H9 (cell line): Measurements from ENCODE around the gene PTTG1IP. TPM values are rescaled to one million over a fixed set of nuclear protein-coding genes. Genes with fewer than 3 reads are reported as not detected.

Source experiments
- DNase-seq: peaks from one replicate; pipeline ENCODE4 v3.0.0-alpha.2; 2017
- H2AFZ ChIP-seq: one replicate; pipeline ENCODE4 v1.6.1; 2013; ENCODE audit warnings: mild to moderate bottlenecking, low read length, control low read depth, moderate library complexity
- H2AK5ac ChIP-seq: 2 replicates; pipeline ENCODE4 v1.6.1; 2013; ENCODE audit warnings: low read length, control low read depth, mixed read lengths; ENCODE audit not compliant: insufficient read length
- H2BK120ac ChIP-seq: one replicate; pipeline ENCODE4 v1.6.1; 2013; ENCODE audit warnings: low read depth, mild to moderate bottlenecking, low read length, control low read depth, inconsistent platforms; ENCODE audit not compliant: poor library complexity, severe bottlenecking
- H2BK12ac ChIP-seq: 2 replicates; pipeline ENCODE4 v1.6.1; 2013; ENCODE audit warnings: low read length, control low read depth, mixed read lengths, low read depth; ENCODE audit not compliant: insufficient read length
- H2BK15ac ChIP-seq: 2 replicates; pipeline ENCODE4 v1.6.1; 2013; ENCODE audit warnings: low read depth, low read length, control low read depth
- H2BK20ac ChIP-seq: one replicate; pipeline ENCODE4 v1.6.1; 2013; ENCODE audit warnings: low read depth, mild to moderate bottlenecking, low read length, control low read depth, inconsistent platforms; ENCODE audit not compliant: poor library complexity, severe bottlenecking
- H2BK5ac ChIP-seq: 2 replicates; pipeline ENCODE4 v1.6.1; 2013; ENCODE audit warnings: low read length, control low read depth, mixed read lengths; ENCODE audit not compliant: insufficient read length
- H3K14ac ChIP-seq: 2 replicates; pipeline ENCODE4 v1.6.1; 2013; ENCODE audit warnings: low read length, control low read depth; ENCODE audit not compliant: insufficient read depth
- H3K18ac ChIP-seq: 2 replicates; pipeline ENCODE4 v1.6.1; 2013; ENCODE audit warnings: low read depth, mild to moderate bottlenecking, mixed read lengths, low read length, control low read depth; ENCODE audit not compliant: insufficient read length
- H3K23ac ChIP-seq: 2 replicates; pipeline ENCODE4 v1.6.1; 2013; ENCODE audit warnings: low read length, control low read depth, mixed read lengths, low read depth; ENCODE audit not compliant: insufficient read length
- H3K23me2 ChIP-seq: 2 replicates; pipeline ENCODE4 v1.6.1; 2013; ENCODE audit warnings: low read depth, mild to moderate bottlenecking, mixed read lengths, low read length, control low read depth; ENCODE audit not compliant: insufficient read length, poor library complexity, severe bottlenecking
- H3K27ac ChIP-seq: 2 replicates; pipeline ENCODE4 v1.5.1; 2013; ENCODE audit warnings: low read length, control low read depth, mixed read lengths, low read depth; ENCODE audit not compliant: insufficient read length
- H3K27me3 ChIP-seq: 2 replicates; pipeline ENCODE4 v1.6.1; 2013; ENCODE audit warnings: low read length, control low read depth, inconsistent platforms; ENCODE audit not compliant: insufficient read depth
- H3K4ac ChIP-seq: 2 replicates; pipeline ENCODE4 v1.6.1; 2013; ENCODE audit warnings: low read depth, mild to moderate bottlenecking, control low read depth, inconsistent platforms, low read length, moderate library complexity
- H3K4me1 ChIP-seq: 2 replicates; pipeline ENCODE4 v1.6.1; 2013; ENCODE audit warnings: low read length, control low read depth, inconsistent platforms; ENCODE audit not compliant: insufficient read depth
- H3K4me2 ChIP-seq: 2 replicates; pipeline ENCODE4 v1.6.1; 2013; ENCODE audit warnings: low read length, control low read depth, mixed read lengths; ENCODE audit not compliant: insufficient read length, insufficient read depth
- H3K56ac ChIP-seq: 2 replicates; pipeline ENCODE4 v1.6.1; 2013; ENCODE audit warnings: low read depth, mild to moderate bottlenecking, mixed read lengths, low read length, control low read depth; ENCODE audit not compliant: insufficient read length
- H3K79me1 ChIP-seq: 2 replicates; pipeline ENCODE4 v1.6.1; 2013; ENCODE audit warnings: low read depth, mild to moderate bottlenecking, moderate library complexity, low read length, control low read depth, inconsistent platforms; ENCODE audit not compliant: insufficient read depth, poor library complexity, severe bottlenecking
- H3K79me2 ChIP-seq: 2 replicates; pipeline ENCODE4 v1.6.1; 2013; ENCODE audit warnings: low read length, control low read depth, inconsistent platforms; ENCODE audit not compliant: insufficient read depth
- H3K9ac ChIP-seq: 2 replicates; pipeline ENCODE4 v1.6.1; 2013; ENCODE audit warnings: low read length, control low read depth, mixed read lengths; ENCODE audit not compliant: insufficient read length; ENCODE audit errors: extremely low read depth
- H3K9me3 ChIP-seq: one replicate; pipeline ENCODE4 v1.6.1; 2013; ENCODE audit warnings: low read depth, low read length, inconsistent platforms; ENCODE audit not compliant: control insufficient read depth
- H3T11ph ChIP-seq: one replicate; pipeline ENCODE4 v1.6.1; 2013; ENCODE audit warnings: mild to moderate bottlenecking, low read length, control low read depth, inconsistent platforms
- H4K20me1 ChIP-seq: one replicate; pipeline ENCODE4 v1.6.1; 2013; ENCODE audit not compliant: control insufficient read depth, insufficient read length, insufficient read depth
- H4K5ac ChIP-seq: 2 replicates; pipeline ENCODE4 v1.6.1; 2013; ENCODE audit warnings: low read depth, mild to moderate bottlenecking, mixed read lengths, low read length, control low read depth; ENCODE audit not compliant: insufficient read length
- H4K8ac ChIP-seq: replicated peaks from 2 replicates; pipeline ENCODE4 v1.6.1; 2013; ENCODE audit warnings: low read length, control low read depth, mixed read lengths, low read depth; ENCODE audit not compliant: insufficient read length
- H4K91ac ChIP-seq: 2 replicates; pipeline ENCODE4 v1.6.1; 2013; ENCODE audit warnings: low read depth, mild to moderate bottlenecking, moderate library complexity, mixed read lengths, low read length, control low read depth; ENCODE audit not compliant: insufficient read length
- H3K27ac Mint-ChIP-seq, 3 experiments: 2 replicates in 2 of 3; 3 replicates in 1 of 3; pipeline ENCODE4 v1.8.0; 2020 to 2021; ENCODE audit warnings: mixed read lengths in 3 of 3, mild to moderate bottlenecking in 1 of 3, moderate library complexity in 1 of 3
- H3K27me3 Mint-ChIP-seq: 2 replicates; pipeline ENCODE4 v1.8.0; 2021; ENCODE audit warnings: low read depth, mild to moderate bottlenecking, moderate library complexity, mixed read lengths
- H3K36me3 Mint-ChIP-seq, 3 experiments: 2 replicates in 2 of 3; 3 replicates in 1 of 3; pipeline ENCODE4 v1.8.0; 2020 to 2021; ENCODE audit warnings: low read depth in 3 of 3, mixed read lengths in 3 of 3; ENCODE audit not compliant: insufficient read depth in 1 of 3
- H3K4me1 Mint-ChIP-seq, 2 experiments: 2 replicates each; pipeline ENCODE4 v1.8.0; 2020; ENCODE audit warnings: mixed read lengths in 2 of 2
- H3K4me3 Mint-ChIP-seq, 2 experiments: 2 replicates in 1 of 2; 3 replicates in 1 of 2; pipeline ENCODE4 v1.8.0; 2020 to 2021; ENCODE audit warnings: mild to moderate bottlenecking in 2 of 2, mixed read lengths in 2 of 2, moderate library complexity in 1 of 2
- H3K9me3 Mint-ChIP-seq, 2 experiments: 2 replicates in 1 of 2; 3 replicates in 1 of 2; pipeline ENCODE4 v1.8.0; 2020; ENCODE audit warnings: mild to moderate bottlenecking in 2 of 2, mixed read lengths in 2 of 2, moderate library complexity in 1 of 2
- CTCF ChIP-seq: fragments of 200-600 bp; sonication (generic); conservative IDR thresholded peaks from 3 replicates; pipeline ENCODE4 v1.8.0; 2021; ENCODE audit warnings: antibody characterized with exemption, mild to moderate bottlenecking
- WGBS: extraction: QIAGEN DNeasy Blood & Tissue Kit; methylation state at CpG from one replicate; pipeline ENCODE4 v1.1.7; 2013; ENCODE audit warnings: missing lambda C conversion rate, low lambda C conversion rate, mixed read lengths; ENCODE audit not compliant: insufficient read length; ENCODE audit errors: extremely low coverage; 5-methylcytosine and 5-hydroxymethylcytosine counted together
- total RNA-seq: library from RNA; stranded (reverse); gene quantifications from 2 replicates; pipeline ENCODE4 v1.2.1, GENCODE V29; 2021

PTTG1IP gene
- total RNA-seq, 1 experiment from 2014 or later = 107 TPM

- Mint-ChIP-seq H3K4me3 (no peak overlapping the region), H3K27ac (no peak overlapping the region; a peak in 1 of 7 replicates), H3K9me3 (no peaks in the 10 kb centered on the region; a peak in 1 of 5 replicates), H3K4me1 (no peaks in the 10 kb centered on the region), H3K27me3 (peaks cover 4% of the 10 kb centered on the region), H3K36me3 (no peaks in the 10 kb centered on the region)
- no peak overlapping the region for H2BK15ac ChIP-seq
- no peak overlapping the region for H2AK5ac ChIP-seq
- H3K56ac ChIP-seq = no peak overlapping the region
- no CpG with 5 or more reads among the region's 44 CpGs for WGBS
- no peak overlapping the region for H2BK5ac ChIP-seq
- no peak for DNase-seq
- no peak overlapping the region for H3K18ac ChIP-seq
- no peak overlapping the region for H3K27ac ChIP-seq
- no peaks in the 10 kb centered on the region for H3K79me1 ChIP-seq
- TF ChIP-seq CTCF = no peak
- no peak overlapping the region for H3K4ac ChIP-seq
- no peak overlapping the region for H2BK120ac ChIP-seq
- H3T11ph ChIP-seq = no peak overlapping the region
- no peak overlapping the region for H3K23ac ChIP-seq
- no peak overlapping the region for H2AFZ ChIP-seq
- no peaks in the 10 kb centered on the region for H3K27me3 ChIP-seq
- H4K8ac ChIP-seq = no peak overlapping the region
- no peak overlapping the region for H3K9ac ChIP-seq
- H3K4me2 ChIP-seq = no peak overlapping the region
- H4K91ac ChIP-seq = no peak overlapping the region
- no peak overlapping the region for H4K5ac ChIP-seq
- H3K23me2 ChIP-seq = no peaks in the 10 kb centered on the region
- no peak overlapping the region for H3K14ac ChIP-seq
- H3K79me2 ChIP-seq = no peaks in the 10 kb centered on the region
- H2BK20ac ChIP-seq = no peak overlapping the region
- no peaks in the 10 kb centered on the region for H3K9me3 ChIP-seq
- no peaks in the 10 kb centered on the region for H4K20me1 ChIP-seq
- H3K4me1 ChIP-seq = no peaks in the 10 kb centered on the region
- no peak overlapping the region for H2BK12ac ChIP-seq
Observed at GRCh38 chr21:44886113-44887075, 12.9 kb upstream of the PTTG1IP start.
